MM.1S (cell line): ENCODE results near the gene ZNF283.

Source experiments
- EZH2 ChIP-seq: fragments of 300-600 bp; sonication (generic); optimal IDR thresholded peaks from 2 replicates; pipeline ENCODE3; 2017; ENCODE audit warnings: low read depth, mild to moderate bottlenecking, antibody characterized with exemption, low read length, mixed read lengths
- EZH2phosphoT487 ChIP-seq: fragments of 300-600 bp; sonication (generic); IDR thresholded peaks from 2 replicates; pipeline ENCODE4 v1.6.1; 2018; ENCODE audit warnings: antibody characterized with exemption, low read length
- TF ChIP-seq, protein P1 (sequence below): fragments of 300-600 bp; sonication (generic); IDR thresholded peaks from 2 replicates; pipeline ENCODE4 v1.5.1; 2016; ENCODE audit warnings: antibody characterized with exemption, low read length, mixed read lengths

DNA sequence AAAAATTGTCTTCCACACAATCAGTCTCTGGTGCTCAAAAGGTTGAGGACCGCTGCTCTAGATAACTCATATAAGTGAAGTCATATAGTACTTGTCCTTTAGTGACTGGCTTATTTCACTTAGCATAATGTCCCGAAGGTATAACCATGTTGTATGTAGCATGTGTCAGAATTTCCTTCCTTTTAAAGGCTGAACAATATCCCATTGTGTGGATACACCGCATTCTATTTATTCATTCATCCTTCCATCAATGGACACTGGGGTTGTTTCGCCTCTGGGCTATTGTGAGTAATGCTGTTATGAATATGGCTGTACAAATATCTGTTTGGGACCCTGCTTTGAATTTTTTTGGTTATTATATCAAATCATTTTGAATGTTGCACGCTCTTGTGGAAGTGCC, 20.3 kb upstream of the ZNF283 start:
- TF ChIP-seq, protein P1, sequence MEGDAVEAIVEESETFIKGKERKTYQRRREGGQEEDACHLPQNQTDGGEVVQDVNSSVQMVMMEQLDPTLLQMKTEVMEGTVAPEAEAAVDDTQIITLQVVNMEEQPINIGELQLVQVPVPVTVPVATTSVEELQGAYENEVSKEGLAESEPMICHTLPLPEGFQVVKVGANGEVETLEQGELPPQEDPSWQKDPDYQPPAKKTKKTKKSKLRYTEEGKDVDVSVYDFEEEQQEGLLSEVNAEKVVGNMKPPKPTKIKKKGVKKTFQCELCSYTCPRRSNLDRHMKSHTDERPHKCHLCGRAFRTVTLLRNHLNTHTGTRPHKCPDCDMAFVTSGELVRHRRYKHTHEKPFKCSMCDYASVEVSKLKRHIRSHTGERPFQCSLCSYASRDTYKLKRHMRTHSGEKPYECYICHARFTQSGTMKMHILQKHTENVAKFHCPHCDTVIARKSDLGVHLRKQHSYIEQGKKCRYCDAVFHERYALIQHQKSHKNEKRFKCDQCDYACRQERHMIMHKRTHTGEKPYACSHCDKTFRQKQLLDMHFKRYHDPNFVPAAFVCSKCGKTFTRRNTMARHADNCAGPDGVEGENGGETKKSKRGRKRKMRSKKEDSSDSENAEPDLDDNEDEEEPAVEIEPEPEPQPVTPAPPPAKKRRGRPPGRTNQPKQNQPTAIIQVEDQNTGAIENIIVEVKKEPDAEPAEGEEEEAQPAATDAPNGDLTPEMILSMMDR = no peak
- TF ChIP-seq EZH2phosphoT487 (no peak), EZH2 (no peak)
